ENCODE results near the gene NOL12. TPM values are rescaled to one million over a fixed set of nuclear protein-coding genes. Genes with fewer than 3 reads are reported as not detected.

The NOL12 gene
- total RNA-seq, 1 donor from 2014 or later = 18.1 TPM

DNA sequence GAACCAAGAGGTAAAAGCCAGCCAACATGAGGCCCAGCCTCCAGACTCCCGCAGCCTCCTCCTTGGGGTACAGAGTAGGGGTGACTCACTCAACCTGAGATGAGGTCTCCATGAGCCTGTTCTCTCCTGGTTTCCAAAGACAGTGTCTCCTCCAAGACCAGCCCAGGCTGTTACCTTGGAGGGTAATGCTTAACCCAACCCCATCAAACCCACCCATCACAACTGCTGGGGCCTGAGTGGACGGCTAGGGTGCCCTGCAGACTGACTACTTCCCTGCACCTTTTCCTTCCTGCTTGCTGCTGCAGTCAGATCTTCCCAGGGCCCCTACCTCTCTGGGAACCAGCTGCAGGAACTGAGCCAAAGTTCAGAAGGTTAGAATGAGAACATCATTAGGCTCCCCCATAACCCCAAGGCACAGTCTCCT is 5.1 kb upstream of the NOL12 start:
- H3K9ac ChIP-seq (ENCODE audit: low read length) = no peak overlapping the region
- no peak overlapping the region for H2AFZ ChIP-seq (ENCODE audit: low read depth, low read length)
- Mint-ChIP-seq H3K4me3 (ENCODE audit: unreplicated experiment) (no peak overlapping the region), H3K36me3 (ENCODE audit: low read depth, unreplicated experiment) (peaks cover 2% of the 10 kb centered on the region), H3K27ac (ENCODE audit: unreplicated experiment) (no peak overlapping the region), H3K4me1 (ENCODE audit: low read depth, unreplicated experiment) (peaks cover 13% of the 10 kb centered on the region), H3K27me3 (ENCODE audit: low read depth, unreplicated experiment) (no peaks in the 10 kb centered on the region), H3K9me3 (ENCODE audit: unreplicated experiment) (no peaks in the 10 kb centered on the region)
- no peak overlapping the region for H3K27ac ChIP-seq (ENCODE audit: low read depth, low read length)
- H3K9me3 ChIP-seq (ENCODE audit: insufficient read depth, low read depth, low read length) = no peaks in the 10 kb centered on the region
- H3K27me3 ChIP-seq (ENCODE audit: insufficient read depth, low read length) = no peaks in the 10 kb centered on the region
- peak overlapping the region; percentile 3 for H3K4me2 ChIP-seq (ENCODE audit: low read length)
- TF ChIP-seq EZH2 (IDR thresholded peaks at IDR 0.05; ENCODE audit: insufficient read depth, low read length) = no peak
- TF ChIP-seq, protein P1, sequence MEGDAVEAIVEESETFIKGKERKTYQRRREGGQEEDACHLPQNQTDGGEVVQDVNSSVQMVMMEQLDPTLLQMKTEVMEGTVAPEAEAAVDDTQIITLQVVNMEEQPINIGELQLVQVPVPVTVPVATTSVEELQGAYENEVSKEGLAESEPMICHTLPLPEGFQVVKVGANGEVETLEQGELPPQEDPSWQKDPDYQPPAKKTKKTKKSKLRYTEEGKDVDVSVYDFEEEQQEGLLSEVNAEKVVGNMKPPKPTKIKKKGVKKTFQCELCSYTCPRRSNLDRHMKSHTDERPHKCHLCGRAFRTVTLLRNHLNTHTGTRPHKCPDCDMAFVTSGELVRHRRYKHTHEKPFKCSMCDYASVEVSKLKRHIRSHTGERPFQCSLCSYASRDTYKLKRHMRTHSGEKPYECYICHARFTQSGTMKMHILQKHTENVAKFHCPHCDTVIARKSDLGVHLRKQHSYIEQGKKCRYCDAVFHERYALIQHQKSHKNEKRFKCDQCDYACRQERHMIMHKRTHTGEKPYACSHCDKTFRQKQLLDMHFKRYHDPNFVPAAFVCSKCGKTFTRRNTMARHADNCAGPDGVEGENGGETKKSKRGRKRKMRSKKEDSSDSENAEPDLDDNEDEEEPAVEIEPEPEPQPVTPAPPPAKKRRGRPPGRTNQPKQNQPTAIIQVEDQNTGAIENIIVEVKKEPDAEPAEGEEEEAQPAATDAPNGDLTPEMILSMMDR (IDR thresholded peaks at IDR 0.05; ENCODE audit: insufficient read depth, low read depth, low read length) = no peak
- H4K20me1 ChIP-seq (ENCODE audit: insufficient read depth, low read length) = peaks cover 50% of the 10 kb centered on the region
- H3K79me2 ChIP-seq (ENCODE audit: insufficient read depth, low read length) = peaks cover 22% of the 10 kb centered on the region
- FAIRE-seq (no peak), DNase-seq (ENCODE audit: low read depth) (peak; percentile 55)
- H3K4me1 ChIP-seq (ENCODE audit: insufficient read depth, low read length) = peaks cover 20% of the 10 kb centered on the region
- no peak overlapping the region for H3K4me3 ChIP-seq (ENCODE audit: insufficient read depth, low read depth, low read length)
- H3K36me3 ChIP-seq (ENCODE audit: insufficient read depth, low read length) = peaks cover 17% of the 10 kb centered on the region

DNA sequence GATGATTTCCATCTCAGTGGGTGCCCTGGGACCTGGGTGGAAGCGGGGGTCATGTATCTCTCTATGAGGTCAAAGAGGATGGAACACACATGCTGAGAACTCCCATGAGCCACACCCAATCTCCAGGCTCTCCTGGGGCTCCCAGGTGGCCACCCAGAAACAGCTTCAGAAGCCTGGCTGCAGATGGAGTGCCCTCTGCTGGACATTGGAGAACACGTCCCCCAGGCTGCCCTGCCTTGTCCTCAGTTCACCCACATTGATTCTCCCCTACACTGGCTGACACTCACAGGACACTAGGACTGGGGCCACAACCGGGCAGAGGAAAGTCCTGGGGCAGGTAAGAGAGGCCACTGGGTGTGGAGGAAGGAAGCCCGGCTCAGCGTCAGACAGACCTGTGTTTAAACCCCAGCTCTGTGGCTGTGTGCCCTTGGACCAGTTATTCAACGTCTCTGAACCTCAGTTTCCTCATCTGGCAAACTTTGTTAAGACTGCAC is 4.5 kb upstream of the NOL12 start:
- Histone ChIP-seq H3K27ac (ENCODE audit: low read depth, low read length) (no peak overlapping the region), H3K79me2 (ENCODE audit: insufficient read depth, low read length) (peaks cover 20% of the 10 kb centered on the region), H3K36me3 (ENCODE audit: insufficient read depth, low read length) (peaks cover 17% of the 10 kb centered on the region), H3K9ac (ENCODE audit: low read length) (no peak overlapping the region), H3K4me1 (ENCODE audit: insufficient read depth, low read length) (peaks cover 20% of the 10 kb centered on the region), H2AFZ (ENCODE audit: low read depth, low read length) (no peak overlapping the region), H3K4me2 (ENCODE audit: low read length) (peak overlapping the region; percentile 3), H3K4me3 (ENCODE audit: insufficient read depth, low read depth, low read length) (no peak overlapping the region), H4K20me1 (ENCODE audit: insufficient read depth, low read length) (peaks cover 45% of the 10 kb centered on the region), H3K27me3 (ENCODE audit: insufficient read depth, low read length) (no peaks in the 10 kb centered on the region), H3K9me3 (ENCODE audit: insufficient read depth, low read depth, low read length) (no peaks in the 10 kb centered on the region)
- peak; percentile 49 for DNase-seq (ENCODE audit: low read depth)
- peak; percentile 23 for FAIRE-seq
- Mint-ChIP-seq H3K27me3 (ENCODE audit: low read depth, unreplicated experiment) (no peaks in the 10 kb centered on the region), H3K27ac (ENCODE audit: unreplicated experiment) (no peak overlapping the region), H3K4me1 (ENCODE audit: low read depth, unreplicated experiment) (peaks cover 12% of the 10 kb centered on the region), H3K36me3 (ENCODE audit: low read depth, unreplicated experiment) (peaks cover 2% of the 10 kb centered on the region), H3K4me3 (ENCODE audit: unreplicated experiment) (no peak overlapping the region), H3K9me3 (ENCODE audit: unreplicated experiment) (no peaks in the 10 kb centered on the region)
- TF ChIP-seq EZH2 (IDR thresholded peaks at IDR 0.05; ENCODE audit: insufficient read depth, low read length) = no peak
- TF ChIP-seq, protein P1 (IDR thresholded peaks at IDR 0.05; ENCODE audit: insufficient read depth, low read depth, low read length) = peak; percentile 88

DNA sequence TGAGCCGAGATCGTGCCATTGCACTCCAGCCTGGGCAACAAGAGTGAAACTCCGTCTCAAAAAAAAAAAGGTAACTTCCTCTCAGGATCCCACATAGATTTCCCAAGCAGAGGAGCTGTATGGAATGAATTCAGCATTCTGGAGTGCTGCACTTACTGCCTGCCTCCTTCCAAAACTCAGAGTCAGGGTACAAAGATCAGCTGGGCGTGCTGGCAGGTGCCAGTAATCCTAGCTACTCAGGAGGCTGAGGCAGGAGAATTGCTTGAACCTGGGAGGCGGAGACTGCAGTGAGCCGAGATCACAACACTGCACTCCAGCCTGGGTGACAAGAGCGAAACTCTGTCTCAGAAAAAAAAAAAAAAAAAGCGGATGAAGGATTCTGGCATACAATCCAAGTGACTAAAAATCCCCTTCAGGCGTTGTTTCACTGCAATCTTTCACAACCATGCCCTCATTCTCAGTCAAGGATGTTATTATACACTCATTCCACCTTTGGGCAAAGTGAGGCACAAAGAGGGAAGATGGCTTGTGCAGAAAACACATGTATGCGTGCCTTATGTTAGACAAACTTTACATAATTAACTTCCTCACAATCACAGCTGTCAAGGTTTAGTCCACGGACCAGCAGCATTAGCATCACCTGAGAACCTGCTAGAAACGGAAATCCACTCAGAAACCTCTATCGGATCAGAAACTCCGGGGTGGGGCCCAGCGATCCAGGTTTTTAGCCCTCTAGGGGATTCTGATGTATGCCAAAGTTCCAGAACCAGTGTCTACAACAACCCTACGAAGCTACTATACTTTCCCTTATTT is 1.1 kb upstream of the NOL12 start:
- no peak overlapping the region for H2AFZ ChIP-seq (ENCODE audit: low read depth, low read length)
- Mint-ChIP-seq H3K4me1 (ENCODE audit: low read depth, unreplicated experiment) (peaks cover 7% of the 10 kb centered on the region), H3K4me3 (ENCODE audit: unreplicated experiment) (peak overlapping the region; percentile 40), H3K27ac (ENCODE audit: unreplicated experiment) (peak overlapping the region; percentile 26), H3K9me3 (ENCODE audit: unreplicated experiment) (no peaks in the 10 kb centered on the region), H3K27me3 (ENCODE audit: low read depth, unreplicated experiment) (no peaks in the 10 kb centered on the region), H3K36me3 (ENCODE audit: low read depth, unreplicated experiment) (peaks cover 2% of the 10 kb centered on the region)
- peaks cover 23% of the 10 kb centered on the region for H3K79me2 ChIP-seq (ENCODE audit: insufficient read depth, low read length)
- H4K20me1 ChIP-seq (ENCODE audit: insufficient read depth, low read length) = peaks cover 25% of the 10 kb centered on the region
- H3K4me1 ChIP-seq (ENCODE audit: insufficient read depth, low read length) = peaks cover 7% of the 10 kb centered on the region
- H3K9me3 ChIP-seq (ENCODE audit: insufficient read depth, low read depth, low read length) = no peaks in the 10 kb centered on the region
- no peak overlapping the region for H3K27ac ChIP-seq (ENCODE audit: low read depth, low read length)
- H3K4me2 ChIP-seq (ENCODE audit: low read length) = no peak overlapping the region
- DNase-seq (ENCODE audit: low read depth) (no peak), FAIRE-seq (no peak)
- H3K36me3 ChIP-seq (ENCODE audit: insufficient read depth, low read length) = peaks cover 9% of the 10 kb centered on the region
- TF ChIP-seq, protein P1 (IDR thresholded peaks at IDR 0.05; ENCODE audit: insufficient read depth, low read depth, low read length) = no peak
- TF ChIP-seq EZH2 (IDR thresholded peaks at IDR 0.05; ENCODE audit: insufficient read depth, low read length) = no peak
- H3K27me3 ChIP-seq (ENCODE audit: insufficient read depth, low read length) = no peaks in the 10 kb centered on the region
- no peak overlapping the region for H3K9ac ChIP-seq (ENCODE audit: low read length)
- H3K4me3 ChIP-seq (ENCODE audit: insufficient read depth, low read depth, low read length) = no peak overlapping the region

Data from astrocyte (in vitro differentiated cells and primary cell).